ENCODE data around the gene TACC2. TPM values are rescaled to one million over a fixed set of nuclear protein-coding genes. Genes with fewer than 3 reads are reported as not detected.

TACC2 gene
- total RNA-seq, 1 experiment from 2014 or later, result 89.0 TPM

DNA sequence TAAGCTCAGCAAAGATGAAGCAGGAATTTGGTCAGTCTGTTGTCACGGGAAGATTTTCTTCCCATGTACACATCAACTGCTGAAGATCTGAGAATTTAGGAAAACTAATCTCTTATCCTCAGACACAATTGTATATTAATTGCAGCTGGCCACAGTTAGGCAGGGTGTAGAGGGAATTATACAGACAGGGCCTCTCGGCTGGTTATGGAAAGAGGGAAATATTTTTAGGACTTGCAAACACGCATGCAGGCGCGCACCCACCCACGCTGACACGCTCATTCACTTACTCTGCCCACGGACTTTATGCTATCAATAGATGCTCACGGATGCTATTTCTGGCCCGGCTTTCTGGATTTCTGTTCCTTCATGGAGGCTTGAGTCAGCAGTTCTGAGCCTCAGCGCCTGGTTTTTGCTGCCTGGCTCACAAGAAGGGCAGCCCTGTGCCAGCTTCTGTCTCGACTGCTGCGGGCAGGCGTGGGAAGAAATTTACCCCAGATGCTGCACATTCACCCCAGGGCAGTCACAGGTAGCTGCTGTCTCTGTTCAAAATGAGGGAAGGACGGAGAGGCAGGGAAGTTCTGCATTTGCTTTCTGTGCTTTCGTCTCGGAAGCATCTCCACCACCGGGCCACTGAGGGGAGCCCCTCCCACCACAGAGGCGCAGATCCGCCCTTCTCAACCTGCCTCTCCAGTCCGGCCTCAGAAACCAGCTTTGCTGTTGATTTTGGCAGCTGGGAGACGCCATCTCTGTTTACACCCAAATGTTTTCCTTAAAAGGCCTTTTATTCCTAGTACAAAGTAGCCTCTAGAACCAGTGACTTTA is 165.8 kb downstream of the TACC2 start:
- Mint-ChIP-seq H3K9me3 (ENCODE audit: unreplicated experiment) (no peaks in the 10 kb centered on the region), H3K27ac (ENCODE audit: low read depth, unreplicated experiment) (no peak overlapping the region), H3K4me1 (ENCODE audit: insufficient read depth, unreplicated experiment) (peaks cover 22% of the 10 kb centered on the region), H3K36me3 (ENCODE audit: insufficient read depth, unreplicated experiment) (peaks cover 98% of the 10 kb centered on the region), H3K4me3 (ENCODE audit: unreplicated experiment) (no peak overlapping the region), H3K27me3 (ENCODE audit: insufficient read depth, unreplicated experiment) (no peaks in the 10 kb centered on the region)
- DNase-seq (ENCODE audit: unreplicated experiment), result no peak
- ChIA-PET POLR2A (interaction anchor here (0.7 kb wide), 1 partner anchor 501 kb away, joined by 3 read pairs; no protein-coding TSS in a partner anchor), CTCF (interaction anchor here (1.9 kb wide), 1 partner anchor 12 kb away, joined by 7 read pairs; no protein-coding TSS in a partner anchor)
- intact Hi-C loops (cut with micrococcal nuclease), result no loop called here
- TF ChIP-seq, protein P1, sequence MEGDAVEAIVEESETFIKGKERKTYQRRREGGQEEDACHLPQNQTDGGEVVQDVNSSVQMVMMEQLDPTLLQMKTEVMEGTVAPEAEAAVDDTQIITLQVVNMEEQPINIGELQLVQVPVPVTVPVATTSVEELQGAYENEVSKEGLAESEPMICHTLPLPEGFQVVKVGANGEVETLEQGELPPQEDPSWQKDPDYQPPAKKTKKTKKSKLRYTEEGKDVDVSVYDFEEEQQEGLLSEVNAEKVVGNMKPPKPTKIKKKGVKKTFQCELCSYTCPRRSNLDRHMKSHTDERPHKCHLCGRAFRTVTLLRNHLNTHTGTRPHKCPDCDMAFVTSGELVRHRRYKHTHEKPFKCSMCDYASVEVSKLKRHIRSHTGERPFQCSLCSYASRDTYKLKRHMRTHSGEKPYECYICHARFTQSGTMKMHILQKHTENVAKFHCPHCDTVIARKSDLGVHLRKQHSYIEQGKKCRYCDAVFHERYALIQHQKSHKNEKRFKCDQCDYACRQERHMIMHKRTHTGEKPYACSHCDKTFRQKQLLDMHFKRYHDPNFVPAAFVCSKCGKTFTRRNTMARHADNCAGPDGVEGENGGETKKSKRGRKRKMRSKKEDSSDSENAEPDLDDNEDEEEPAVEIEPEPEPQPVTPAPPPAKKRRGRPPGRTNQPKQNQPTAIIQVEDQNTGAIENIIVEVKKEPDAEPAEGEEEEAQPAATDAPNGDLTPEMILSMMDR (IDR thresholded peaks at IDR 0.05; ENCODE audit: unreplicated experiment), result no peak
- no TSS peak for BruUV-seq (replicated peaks)

DNA sequence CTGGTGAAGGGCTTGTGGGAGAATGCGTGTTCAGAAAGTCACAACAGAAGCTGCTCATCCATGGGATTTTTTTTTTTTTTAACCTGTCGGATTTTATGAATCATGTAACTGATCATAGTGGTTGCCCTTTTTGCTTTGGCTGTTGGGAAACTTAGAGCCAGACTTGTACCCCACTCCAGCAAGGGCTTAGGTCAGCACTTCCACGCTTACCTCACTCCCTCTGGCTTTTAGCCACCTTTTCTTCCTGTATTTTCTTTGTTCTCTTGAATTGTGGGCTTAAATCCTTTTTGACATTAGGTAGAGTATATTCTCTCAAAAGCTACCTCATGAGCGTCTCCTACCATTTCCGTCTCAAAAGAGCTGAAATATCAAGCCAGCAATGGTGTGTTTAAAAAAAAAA is 168.5 kb downstream of the TACC2 start:
- CTCF ChIA-PET, result interaction anchor here (0.6 to 0.9 kb wide), 3 partner anchors 18 to 416 kb away, joined by 3 to 4 read pairs (median 4); no protein-coding TSS in a partner anchor
- Mint-ChIP-seq H3K4me1 (ENCODE audit: insufficient read depth, unreplicated experiment) (peaks cover 17% of the 10 kb centered on the region), H3K36me3 (ENCODE audit: insufficient read depth, unreplicated experiment) (peaks cover 98% of the 10 kb centered on the region), H3K4me3 (ENCODE audit: unreplicated experiment) (no peak overlapping the region), H3K27me3 (ENCODE audit: insufficient read depth, unreplicated experiment) (no peaks in the 10 kb centered on the region), H3K27ac (ENCODE audit: low read depth, unreplicated experiment) (peak overlapping the region; percentile 75), H3K9me3 (ENCODE audit: unreplicated experiment) (no peaks in the 10 kb centered on the region)
- BruUV-seq (replicated peaks), result no TSS peak
- TF ChIP-seq, protein P1 (IDR thresholded peaks at IDR 0.05; ENCODE audit: unreplicated experiment), result no peak
- POLR2A ChIA-PET, result interaction anchor here (0.6 to 1.0 kb wide), 3 partner anchors 8 to 1191 kb away, joined by 3 read pairs; no protein-coding TSS in a partner anchor
- intact Hi-C loops (cut with micrococcal nuclease), result no loop called here
- peak; percentile 19 for DNase-seq (ENCODE audit: unreplicated experiment)

DNA sequence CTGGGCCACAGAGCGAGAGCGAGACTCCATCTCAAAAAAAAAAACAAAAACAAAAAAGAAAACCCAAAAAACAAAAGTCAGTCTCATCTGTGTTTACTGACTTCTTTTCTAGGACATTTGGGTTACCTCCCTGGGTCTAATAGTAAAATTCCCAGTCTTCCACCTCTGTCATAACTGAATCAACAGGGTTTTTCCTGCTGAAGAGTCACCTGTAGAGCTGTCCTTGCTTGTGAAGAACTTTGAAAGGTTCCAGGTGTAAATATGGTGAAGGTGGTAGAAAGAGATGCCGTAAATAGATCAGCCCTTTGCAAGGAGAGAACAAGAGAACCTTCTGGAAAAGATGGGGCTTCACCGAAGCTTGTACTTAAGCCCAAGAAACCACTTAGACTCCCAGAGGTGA is 169.4 kb downstream of the TACC2 start:
- Mint-ChIP-seq H3K36me3 (ENCODE audit: insufficient read depth, unreplicated experiment) (peaks cover 95% of the 10 kb centered on the region), H3K27ac (ENCODE audit: low read depth, unreplicated experiment) (no peak overlapping the region), H3K27me3 (ENCODE audit: insufficient read depth, unreplicated experiment) (no peaks in the 10 kb centered on the region), H3K9me3 (ENCODE audit: unreplicated experiment) (no peaks in the 10 kb centered on the region), H3K4me1 (ENCODE audit: insufficient read depth, unreplicated experiment) (peaks cover 17% of the 10 kb centered on the region), H3K4me3 (ENCODE audit: unreplicated experiment) (no peak overlapping the region)
- TF ChIP-seq, protein P1 (IDR thresholded peaks at IDR 0.05; ENCODE audit: unreplicated experiment), result no peak
- DNase-seq (ENCODE audit: unreplicated experiment), result no peak
- no TSS peak for BruUV-seq (replicated peaks)
- ChIA-PET CTCF (interaction anchor here (0.6 kb wide), 1 partner anchor 32 kb away, joined by 4 read pairs; no protein-coding TSS in a partner anchor), POLR2A (no interaction called here)
- intact Hi-C loops (cut with micrococcal nuclease), result no loop called here

DNA sequence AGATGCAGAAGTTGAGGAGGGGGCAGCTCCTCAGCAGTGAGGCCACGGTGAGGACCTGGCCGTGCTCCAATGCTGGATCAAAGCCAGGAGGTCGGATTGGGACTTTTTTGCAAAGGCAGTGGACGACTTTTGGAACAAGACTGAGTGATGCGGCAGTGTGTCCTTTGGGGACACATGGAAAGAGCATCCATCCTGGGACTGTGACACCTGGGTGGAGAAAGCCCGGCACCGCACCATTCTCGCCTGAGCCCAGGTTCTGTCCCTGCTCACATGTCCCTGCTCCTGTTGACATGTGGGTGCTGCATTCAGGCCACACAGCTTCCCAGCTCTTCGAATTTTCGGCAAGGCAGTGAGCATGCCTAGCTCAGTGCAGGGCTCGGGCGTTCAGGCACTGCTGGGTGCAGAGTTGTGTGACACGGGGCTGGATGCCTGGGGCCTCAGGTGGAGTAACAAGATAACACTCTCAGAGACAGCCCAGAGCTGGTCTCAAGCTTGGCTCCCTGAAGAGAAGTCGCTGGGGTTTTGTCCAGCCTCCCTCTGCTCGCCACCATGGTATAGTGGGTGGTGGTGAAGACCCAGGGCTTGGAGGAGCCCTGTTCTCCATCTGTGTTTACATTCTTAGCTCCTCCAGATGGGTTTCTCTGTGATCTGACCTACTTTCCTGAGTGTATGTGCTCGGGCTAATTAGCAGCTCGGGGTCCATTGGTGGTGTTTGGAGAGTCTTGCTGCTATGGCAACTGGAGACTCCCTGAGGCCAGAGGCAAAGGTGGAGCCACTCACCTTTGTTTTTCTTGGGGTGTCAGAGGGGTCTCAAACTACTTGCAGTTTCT is 170.4 kb downstream of the TACC2 start:
- peaks cover 17% of the 10 kb centered on the region for H3K4me1 Mint-ChIP-seq (ENCODE audit: insufficient read depth, unreplicated experiment)
- TF ChIP-seq, protein P1 (IDR thresholded peaks at IDR 0.05; ENCODE audit: unreplicated experiment), result no peak
- no peaks in the 10 kb centered on the region for H3K9me3 Mint-ChIP-seq (ENCODE audit: unreplicated experiment)
- POLR2A ChIA-PET, result interaction anchor here (0.7 kb wide), 2 partner anchors 11 to 60 kb away, joined by 3 read pairs; no protein-coding TSS in a partner anchor
- DNase-seq (ENCODE audit: unreplicated experiment), result no peak
- BruUV-seq (replicated peaks), result no TSS peak
- intact Hi-C loops (cut with micrococcal nuclease), result no loop called here
- CTCF ChIA-PET, result no interaction called here
- H3K27ac Mint-ChIP-seq (ENCODE audit: low read depth, unreplicated experiment), result peak overlapping the region; percentile 46
- no peak overlapping the region for H3K4me3 Mint-ChIP-seq (ENCODE audit: unreplicated experiment)
- H3K36me3 Mint-ChIP-seq (ENCODE audit: insufficient read depth, unreplicated experiment), result peaks cover 92% of the 10 kb centered on the region
- no peaks in the 10 kb centered on the region for H3K27me3 Mint-ChIP-seq (ENCODE audit: insufficient read depth, unreplicated experiment)

All from MCF 10A (cell line).